Activated CD4-positive, alpha-beta T cell treated with anti-CD3 and anti-CD28 coated beads, Interleukin-2, amount 50 U/mL, for 4 hours (primary cell): ENCODE data around the gene MACROD1.

Experiments used
- DNase-seq, 2 experiments: peaks; one replicate each; pipeline ENCODE4 v3.0.0-alpha.2; 2020

Gene MACROD1

GRCh38 chr11:64107303-64107702 is 58.6 kb downstream of the MACROD1 start:
- DNase-seq, result no peak

GRCh38 chr11:64104632-64105031 is 61.3 kb downstream of the MACROD1 start:
- no peak for DNase-seq

GRCh38 chr11:64103277-64103985 is 62.5 kb downstream of the MACROD1 start:
- no peak for DNase-seq

GRCh38 chr11:64102005-64102738 is 63.7 kb downstream of the MACROD1 start:
- no peak for DNase-seq

- DNase-seq, result no peak
Observed at GRCh38 chr11:64101461-64101860, 64.5 kb downstream of the MACROD1 start.

- DNase-seq, result no peak
Observed at GRCh38 chr11:64100782-64101353, 65.0 kb downstream of the MACROD1 start.

- no peak for DNase-seq
Observed at GRCh38 chr11:64100360-64100759, 65.6 kb downstream of the MACROD1 start.

GRCh38 chr11:64099436-64099835 is 66.5 kb downstream of the MACROD1 start:
- no peak for DNase-seq

GRCh38 chr11:64098318-64098831 is 67.5 kb downstream of the MACROD1 start:
- DNase-seq, result no peak

- no peak for DNase-seq
Observed at GRCh38 chr11:64097468-64098317, 68.2 kb downstream of the MACROD1 start.

GRCh38 chr11:64096835-64097234 is 69.1 kb downstream of the MACROD1 start:
- DNase-seq, result no peak

GRCh38 chr11:64095949-64096348 is 70.0 kb downstream of the MACROD1 start:
- DNase-seq, result no peak

- no peak for DNase-seq
Observed at GRCh38 chr11:64095273-64095817, 70.6 kb downstream of the MACROD1 start.

- DNase-seq, result no peak
Observed at GRCh38 chr11:64094463-64095260, 71.3 kb downstream of the MACROD1 start.

- no peak for DNase-seq
Observed at GRCh38 chr11:64093233-64094039, 72.5 kb downstream of the MACROD1 start.

GRCh38 chr11:64092761-64093136 is 73.2 kb downstream of the MACROD1 start:
- DNase-seq, result no peak

GRCh38 chr11:64092111-64092760 is 73.7 kb downstream of the MACROD1 start:
- DNase-seq, result no peak

GRCh38 chr11:64090806-64091516 is 75.0 kb downstream of the MACROD1 start:
- no peak for DNase-seq

GRCh38 chr11:64089915-64090805 is 75.8 kb downstream of the MACROD1 start:
- no peak for DNase-seq
